IPS DF 6.9 (cell line): ENCODE results near the gene RCAN2.

Experiments used
- DNase-seq: peaks from one replicate; pipeline ENCODE4 v3.0.0-alpha.2; 2013; ENCODE audit warnings: low read depth, low spot score
- H3K27ac ChIP-seq: one replicate; pipeline ENCODE4 v1.5.1; 2013; ENCODE audit warnings: low read length, control low read depth
- H3K27me3 ChIP-seq: 2 replicates; pipeline ENCODE4 v1.6.1; 2013; ENCODE audit warnings: mild to moderate bottlenecking, low read length; ENCODE audit not compliant: control insufficient read depth, insufficient read depth
- H3K36me3 ChIP-seq: 2 replicates; pipeline ENCODE4 v1.6.1; 2013; ENCODE audit warnings: low read length; ENCODE audit not compliant: control insufficient read depth, insufficient read depth
- H3K4me1 ChIP-seq: 2 replicates; pipeline ENCODE4 v1.6.1; 2013; ENCODE audit warnings: low read length; ENCODE audit not compliant: control insufficient read depth, insufficient read depth
- H3K4me3 ChIP-seq: 2 replicates; pipeline ENCODE4 v1.5.1; 2013; ENCODE audit warnings: mild to moderate bottlenecking, low read length
- H3K9me3 ChIP-seq: 2 replicates; pipeline ENCODE4 v1.6.1; 2013; ENCODE audit warnings: low read length, inconsistent platforms; ENCODE audit not compliant: control insufficient read depth, insufficient read depth
- WGBS: extraction: QIAGEN DNeasy Blood & Tissue Kit; methylation state at CpG from one replicate; pipeline ENCODE4 v1.1.7; 2013; ENCODE audit warnings: mixed read lengths, missing lambda C conversion rate; ENCODE audit not compliant: insufficient read length, insufficient coverage; 5-methylcytosine and 5-hydroxymethylcytosine counted together

RCAN2 gene

DNA sequence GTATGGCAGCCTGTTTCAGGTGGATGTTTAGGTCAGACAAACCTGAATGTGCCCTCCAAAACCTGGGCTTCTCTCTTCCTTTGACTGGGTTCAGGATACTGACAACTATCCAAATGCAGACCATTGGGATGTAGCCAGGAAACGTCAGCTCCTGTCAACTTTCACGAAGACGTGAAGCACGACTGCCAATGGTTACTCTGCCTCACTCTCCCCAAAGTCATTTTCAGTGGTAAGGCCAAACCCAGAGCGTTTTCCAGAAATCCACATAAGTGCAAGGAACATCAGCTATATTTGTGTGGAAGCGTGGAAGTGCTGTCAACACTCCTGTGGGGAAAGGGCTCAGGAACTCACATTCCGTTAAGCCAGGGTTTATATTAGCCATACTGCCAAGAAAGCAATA lies 20.1 kb upstream of the RCAN2 start:
- Histone ChIP-seq H3K27me3 (no peaks in the 10 kb centered on the region), H3K27ac (no peak overlapping the region), H3K9me3 (no peaks in the 10 kb centered on the region), H3K36me3 (no peaks in the 10 kb centered on the region), H3K4me1 (no peaks in the 10 kb centered on the region), H3K4me3 (no peak overlapping the region)
- no CpG with 5 or more reads among the region's 7 CpGs for WGBS
- no peak for DNase-seq

DNA sequence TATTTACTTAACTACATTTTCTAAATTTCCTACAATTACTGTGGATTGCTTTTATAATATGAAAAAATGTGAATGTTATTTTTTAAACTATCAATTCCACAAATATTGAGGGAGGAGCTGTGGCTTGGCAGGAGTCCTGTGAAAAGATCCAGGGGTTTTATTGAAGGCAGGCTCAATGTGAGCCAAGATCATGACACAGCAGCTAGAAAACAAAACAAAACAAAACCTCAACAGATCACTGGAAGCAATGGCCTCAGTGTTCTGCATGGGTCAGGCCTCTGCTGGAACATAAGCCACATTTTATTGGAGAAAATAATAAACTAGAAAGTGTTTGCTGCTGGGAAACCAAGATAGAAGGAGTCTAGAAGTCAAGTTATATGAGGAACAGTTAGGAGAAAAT lies 19.4 kb upstream of the RCAN2 start:
- Histone ChIP-seq H3K27ac (no peak overlapping the region), H3K9me3 (no peaks in the 10 kb centered on the region)
- no peak for DNase-seq

DNA sequence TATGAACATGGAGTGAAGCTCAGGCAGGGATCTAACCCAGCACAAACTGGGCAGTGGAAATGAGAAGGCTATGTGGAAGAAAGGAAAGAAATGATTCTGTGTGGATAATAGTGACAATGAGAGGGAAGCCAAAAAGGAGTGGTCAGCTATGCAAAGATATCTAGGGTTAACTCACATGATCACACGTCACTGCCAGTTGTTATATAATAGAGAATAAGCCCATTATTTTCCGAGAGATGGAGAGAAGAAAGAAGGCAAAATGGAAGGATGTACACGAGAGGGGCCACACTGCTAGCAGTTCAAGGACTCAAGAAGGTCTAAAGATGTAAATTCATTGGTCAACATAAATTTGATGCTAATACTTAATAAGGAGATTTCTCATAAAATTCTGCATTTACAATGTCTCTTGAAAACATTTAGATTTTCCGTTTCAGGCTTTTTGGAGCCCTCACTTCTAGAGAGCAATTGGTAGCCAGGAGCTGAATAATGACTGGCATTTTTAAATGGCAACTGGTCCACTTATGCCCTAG lies 18.8 kb upstream of the RCAN2 start:
- no peaks in the 10 kb centered on the region for H3K36me3 ChIP-seq
- no peaks in the 10 kb centered on the region for H3K4me1 ChIP-seq
- H3K27ac ChIP-seq: no peak overlapping the region
- no peak for DNase-seq
- H3K9me3 ChIP-seq: no peaks in the 10 kb centered on the region
- no peak overlapping the region for H3K4me3 ChIP-seq
- no CpG with 5 or more reads among the region's 4 CpGs for whole genome bisulfite sequencing
- no peaks in the 10 kb centered on the region for H3K27me3 ChIP-seq

More for the DNA sequence above, 19.4 kb upstream of the RCAN2 start:
- Histone ChIP-seq H3K4me3 (no peak overlapping the region), H3K27me3 (no peaks in the 10 kb centered on the region), H3K4me1 (no peaks in the 10 kb centered on the region), H3K36me3 (no peaks in the 10 kb centered on the region)

DNA sequence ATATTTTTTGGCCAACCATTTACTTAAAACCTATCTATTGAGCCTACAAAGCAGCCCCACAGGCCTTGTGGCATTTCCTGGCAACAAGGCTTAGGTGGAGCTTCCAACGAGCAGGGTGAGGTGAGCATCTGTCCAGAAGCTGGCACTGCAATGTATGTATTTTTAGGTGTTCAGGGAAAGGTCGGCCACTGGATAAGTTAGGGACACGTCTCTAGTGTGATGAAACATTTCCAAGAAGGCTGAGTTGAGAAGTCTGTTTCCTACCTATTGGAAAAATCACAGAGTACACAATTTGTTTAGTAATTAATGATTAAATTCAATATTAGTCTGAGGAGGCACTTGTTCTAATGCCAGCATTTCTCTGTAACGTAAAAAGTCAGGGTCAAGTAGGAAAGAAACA lies 17.8 kb upstream of the RCAN2 start:
- Histone ChIP-seq H3K36me3 (no peaks in the 10 kb centered on the region), H3K4me3 (no peak overlapping the region), H3K27me3 (no peaks in the 10 kb centered on the region), H3K9me3 (no peaks in the 10 kb centered on the region), H3K27ac (no peak overlapping the region), H3K4me1 (no peaks in the 10 kb centered on the region)
- no peak for DNase-seq
- WGBS: no CpG with 5 or more reads among the region's 4 CpGs

DNA sequence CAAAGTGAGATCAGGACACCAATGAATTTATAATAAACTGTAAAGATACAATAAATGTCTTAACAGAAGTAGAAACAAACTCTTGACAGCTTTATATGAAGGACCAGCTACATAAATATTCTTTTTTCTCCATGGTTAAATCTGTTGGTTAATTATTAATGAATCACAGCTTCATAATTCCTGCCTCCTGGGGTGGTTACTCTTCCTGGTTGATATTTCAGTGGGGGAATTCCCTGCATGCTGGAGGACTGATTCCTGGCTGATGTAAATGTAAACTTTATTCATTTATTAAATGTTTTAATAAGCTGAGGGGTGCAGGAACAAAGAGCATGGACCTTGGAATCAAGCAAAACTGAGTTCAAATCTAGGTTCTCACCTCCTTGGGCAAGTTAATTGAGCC lies 16.2 kb upstream of the RCAN2 start:
- Histone ChIP-seq H3K27me3 (no peaks in the 10 kb centered on the region), H3K4me3 (no peak overlapping the region), H3K4me1 (no peaks in the 10 kb centered on the region), H3K36me3 (no peaks in the 10 kb centered on the region), H3K9me3 (no peaks in the 10 kb centered on the region), H3K27ac (no peak overlapping the region)
- no peak for DNase-seq

DNA sequence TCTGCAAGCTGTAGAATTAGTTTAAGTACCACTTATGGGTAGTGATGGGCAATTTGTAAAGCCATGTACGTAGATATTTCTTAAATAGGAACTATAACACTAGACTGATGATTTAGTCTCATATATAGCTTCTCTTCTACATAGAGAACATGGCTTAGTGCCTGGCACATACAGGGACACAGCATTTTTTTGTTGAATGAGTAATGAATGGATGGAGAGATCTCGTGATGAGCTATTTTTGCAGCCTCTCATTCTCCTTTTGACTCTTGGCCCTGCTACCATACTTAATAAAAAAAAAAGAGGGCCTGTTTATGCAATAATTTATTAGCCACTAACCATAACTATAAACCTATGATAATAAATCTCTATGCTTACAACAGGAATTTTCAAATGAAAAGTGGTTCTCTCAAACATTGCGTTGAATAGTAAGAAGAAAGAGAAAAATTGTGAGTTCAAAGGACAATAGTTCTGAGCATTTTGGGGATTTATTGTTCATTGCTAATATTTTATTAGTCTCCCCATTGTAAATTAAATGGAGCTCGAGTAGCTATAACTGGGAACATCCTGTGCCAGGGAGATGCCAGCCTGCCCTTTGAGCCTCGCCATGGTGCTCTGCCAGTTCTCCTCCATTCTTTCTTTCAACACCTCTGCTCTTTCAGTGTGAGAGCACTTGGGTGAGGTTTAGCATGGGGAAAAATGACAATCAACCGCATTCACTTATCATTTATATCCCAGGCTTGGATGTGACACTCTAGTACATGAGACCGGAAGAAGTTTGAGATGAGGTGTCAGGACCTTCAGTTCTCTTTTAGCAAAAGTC lies 14.7 kb upstream of the RCAN2 start:
- no peak for DNase-seq
- Histone ChIP-seq H3K9me3 (no peaks in the 10 kb centered on the region), H3K4me3 (no peak overlapping the region), H3K36me3 (no peaks in the 10 kb centered on the region), H3K27ac (no peak overlapping the region), H3K4me1 (no peaks in the 10 kb centered on the region), H3K27me3 (no peaks in the 10 kb centered on the region)
- WGBS: no CpG with 5 or more reads among the region's 7 CpGs

DNA sequence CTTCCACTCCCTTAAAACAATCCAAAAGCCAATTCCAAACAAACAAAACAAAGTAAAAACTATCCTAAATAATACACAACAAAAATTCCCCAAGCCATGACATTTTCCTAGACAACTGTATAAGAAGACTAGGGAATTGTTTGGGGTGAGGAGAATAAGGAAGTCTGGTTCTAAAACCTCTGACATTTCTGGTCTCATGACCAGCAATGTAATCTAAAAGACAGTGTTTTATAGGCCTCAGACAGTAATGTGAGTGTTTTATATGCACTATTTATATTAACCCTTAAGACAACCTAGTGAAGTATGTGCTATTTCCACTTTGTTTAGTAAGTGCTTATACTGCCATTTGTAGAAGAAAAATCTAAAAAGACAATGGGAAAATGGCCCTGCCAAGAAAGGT lies 13.0 kb upstream of the RCAN2 start:
- no peaks in the 10 kb centered on the region for H3K4me1 ChIP-seq
- no peaks in the 10 kb centered on the region for H3K27me3 ChIP-seq
- no peak overlapping the region for H3K27ac ChIP-seq
- no peak overlapping the region for H3K4me3 ChIP-seq
- DNase-seq: no peak
- no peaks in the 10 kb centered on the region for H3K9me3 ChIP-seq
- no peaks in the 10 kb centered on the region for H3K36me3 ChIP-seq

DNA sequence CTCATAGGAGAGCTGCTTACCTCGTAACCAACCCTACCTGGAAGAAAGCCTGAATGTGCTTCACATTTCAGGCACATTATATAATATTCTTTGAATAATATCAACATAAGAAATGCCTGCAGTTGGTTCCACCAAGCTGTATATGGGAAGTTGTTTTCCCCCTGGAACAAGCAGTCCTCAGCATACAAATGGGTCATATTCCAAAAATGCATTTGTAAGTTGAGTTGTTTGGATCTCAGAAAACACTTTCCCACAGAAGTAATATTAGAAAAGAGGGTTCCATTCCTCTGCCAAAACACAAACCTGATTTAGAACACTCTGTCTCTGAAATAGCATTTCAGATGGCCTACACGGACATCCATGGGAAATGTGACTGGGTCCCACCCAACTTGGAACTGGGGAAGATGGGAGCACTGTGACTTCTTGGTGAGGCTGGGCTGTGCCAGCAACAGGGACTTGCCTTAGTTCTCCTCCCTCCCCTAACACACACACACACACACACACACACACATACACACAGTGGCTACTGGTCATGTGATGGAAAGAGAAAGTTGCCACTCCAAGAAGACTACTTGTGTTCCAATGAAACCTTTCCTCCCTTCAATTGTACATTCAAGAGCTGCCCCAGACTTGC lies 11.4 kb upstream of the RCAN2 start:
- no peaks in the 10 kb centered on the region for H3K36me3 ChIP-seq
- H3K27ac ChIP-seq: no peak overlapping the region
- no CpG with 5 or more reads among the region's 2 CpGs for WGBS
- H3K9me3 ChIP-seq: no peaks in the 10 kb centered on the region
- no peak for DNase-seq
- H3K4me3 ChIP-seq: no peak overlapping the region
- no peaks in the 10 kb centered on the region for H3K4me1 ChIP-seq
- H3K27me3 ChIP-seq: no peaks in the 10 kb centered on the region

DNA sequence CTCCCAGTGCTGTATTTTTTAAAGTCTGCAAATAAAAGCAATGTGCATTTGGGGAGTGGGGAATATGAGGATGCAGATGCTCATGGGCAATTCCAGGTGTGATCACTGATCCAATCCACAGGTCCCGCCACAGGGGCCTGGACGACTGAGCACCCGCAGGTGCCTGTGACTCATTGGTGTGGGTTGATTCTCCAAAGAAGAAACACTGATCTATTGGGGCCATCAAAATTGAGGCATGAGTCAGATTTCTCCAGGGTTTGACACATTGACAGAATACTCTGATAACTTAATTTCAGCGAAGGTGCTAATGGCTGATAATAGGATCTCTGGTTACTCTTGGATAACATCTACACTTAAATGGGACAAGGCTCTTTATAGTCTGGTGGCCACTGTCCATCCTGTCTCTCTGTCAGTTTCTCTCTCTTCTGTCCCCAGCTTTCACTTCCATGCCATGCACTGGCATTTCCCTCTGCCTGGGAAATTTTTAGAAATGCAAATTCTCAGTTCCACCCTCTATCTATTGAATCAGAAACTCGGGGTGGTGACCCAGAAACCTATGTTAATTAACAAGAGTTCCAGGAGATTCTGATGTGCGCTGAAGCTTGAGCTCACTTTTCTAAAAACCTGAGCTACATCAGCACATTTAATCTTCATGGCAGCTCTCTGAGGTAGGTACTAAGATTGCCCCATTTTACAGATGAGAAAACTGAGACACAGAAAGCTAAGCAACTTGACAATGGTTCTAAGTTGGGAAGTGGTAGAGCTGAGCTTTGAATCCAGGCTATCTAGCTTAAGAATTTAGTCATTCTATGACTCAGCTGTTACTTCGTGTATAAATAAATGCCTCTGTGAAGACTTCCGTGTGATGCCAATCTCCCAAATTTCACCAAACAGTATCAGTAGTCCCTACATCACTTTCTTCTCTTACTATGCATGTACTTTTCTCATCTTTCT lies 10.2 kb upstream of the RCAN2 start:
- no CpG with 5 or more reads among the region's 8 CpGs for WGBS
- Histone ChIP-seq H3K27me3 (no peaks in the 10 kb centered on the region), H3K4me3 (no peak overlapping the region), H3K4me1 (no peaks in the 10 kb centered on the region), H3K27ac (no peak overlapping the region), H3K9me3 (no peaks in the 10 kb centered on the region), H3K36me3 (no peaks in the 10 kb centered on the region)
- DNase-seq: no peak

DNA sequence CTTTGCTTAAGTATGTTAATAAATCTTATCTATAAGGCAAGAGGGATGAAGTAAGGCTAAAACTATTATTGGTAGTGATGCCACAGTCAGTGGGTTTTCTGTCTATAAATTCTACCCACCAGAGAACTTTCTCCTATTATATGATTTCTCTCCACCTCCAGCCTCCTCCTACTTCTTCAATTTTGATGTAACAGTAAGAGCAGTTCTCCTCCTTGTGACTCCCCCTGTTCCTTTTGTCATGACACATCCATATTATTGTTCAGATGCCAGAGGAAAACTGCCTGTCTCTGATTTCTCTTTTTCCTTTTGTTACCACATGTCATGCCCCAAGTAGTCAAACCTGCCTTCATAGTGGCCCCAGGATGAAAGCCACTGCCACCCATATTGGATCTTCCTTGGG lies 9.1 kb upstream of the RCAN2 start:
- H3K4me1 ChIP-seq: no peaks in the 10 kb centered on the region
- no peak for DNase-seq
- H3K27ac ChIP-seq: no peak overlapping the region
- no peak overlapping the region for H3K4me3 ChIP-seq
- H3K27me3 ChIP-seq: no peaks in the 10 kb centered on the region
- no peaks in the 10 kb centered on the region for H3K9me3 ChIP-seq
- no peaks in the 10 kb centered on the region for H3K36me3 ChIP-seq
